ENCODE measurements around the gene CCDC192. TPM values are rescaled to one million over a fixed set of nuclear protein-coding genes. Genes with fewer than 3 reads are reported as not detected.

The CCDC192 gene
- total RNA-seq, 1 experiment from 2014 or later, result not detected

GRCh38 chr5:127985811-127986325 is 282.7 kb downstream of the CCDC192 start:
- Histone ChIP-seq H3K4me3 (ENCODE audit: low read depth, low read length, poor library complexity, severe bottlenecking) (no peak overlapping the region), H3K27ac (ENCODE audit: low read depth, low read length, poor library complexity, severe bottlenecking) (no peak overlapping the region), H3K9me3 (ENCODE audit: low read depth, low read length, poor library complexity, severe bottlenecking) (no peaks in the 10 kb centered on the region), H3K36me3 (ENCODE audit: insufficient read depth, low read length, poor library complexity, severe bottlenecking) (no peaks in the 10 kb centered on the region), H3K4me1 (ENCODE audit: insufficient read depth, low read length, poor library complexity, severe bottlenecking) (peaks cover 10% of the 10 kb centered on the region), H3K27me3 (replicated peaks; ENCODE audit: insufficient read depth, low read depth, low read length, poor library complexity) (no peaks in the 10 kb centered on the region)
- POLR2A ChIA-PET (ENCODE audit: low non-redundant PET), result no interaction called here
- CTCF ChIA-PET, result no interaction called here
- no peak for DNase-seq (ENCODE audit: low spot score)
- TF ChIP-seq EZH2 (IDR thresholded peaks at IDR 0.05; ENCODE audit: borderline replicate concordance, low read depth, low read length, poor library complexity, severe bottlenecking), result no peak
- TF ChIP-seq, protein P1, sequence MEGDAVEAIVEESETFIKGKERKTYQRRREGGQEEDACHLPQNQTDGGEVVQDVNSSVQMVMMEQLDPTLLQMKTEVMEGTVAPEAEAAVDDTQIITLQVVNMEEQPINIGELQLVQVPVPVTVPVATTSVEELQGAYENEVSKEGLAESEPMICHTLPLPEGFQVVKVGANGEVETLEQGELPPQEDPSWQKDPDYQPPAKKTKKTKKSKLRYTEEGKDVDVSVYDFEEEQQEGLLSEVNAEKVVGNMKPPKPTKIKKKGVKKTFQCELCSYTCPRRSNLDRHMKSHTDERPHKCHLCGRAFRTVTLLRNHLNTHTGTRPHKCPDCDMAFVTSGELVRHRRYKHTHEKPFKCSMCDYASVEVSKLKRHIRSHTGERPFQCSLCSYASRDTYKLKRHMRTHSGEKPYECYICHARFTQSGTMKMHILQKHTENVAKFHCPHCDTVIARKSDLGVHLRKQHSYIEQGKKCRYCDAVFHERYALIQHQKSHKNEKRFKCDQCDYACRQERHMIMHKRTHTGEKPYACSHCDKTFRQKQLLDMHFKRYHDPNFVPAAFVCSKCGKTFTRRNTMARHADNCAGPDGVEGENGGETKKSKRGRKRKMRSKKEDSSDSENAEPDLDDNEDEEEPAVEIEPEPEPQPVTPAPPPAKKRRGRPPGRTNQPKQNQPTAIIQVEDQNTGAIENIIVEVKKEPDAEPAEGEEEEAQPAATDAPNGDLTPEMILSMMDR (conservative IDR thresholded peaks at IDR 0.05; ENCODE audit: low read depth, low read length), result no peak
- no TSS peak for BruUV-seq (replicated peaks)
- intact Hi-C loops (cut with micrococcal nuclease; ENCODE audit: unreplicated experiment), result no loop called here

- intact Hi-C loops (cut with micrococcal nuclease; ENCODE audit: unreplicated experiment), result no loop called here
- CTCF ChIA-PET, result no interaction called here
- POLR2A ChIA-PET (ENCODE audit: low non-redundant PET), result no interaction called here
- Histone ChIP-seq H3K36me3 (ENCODE audit: insufficient read depth, low read length, poor library complexity, severe bottlenecking) (no peaks in the 10 kb centered on the region), H3K27ac (ENCODE audit: low read depth, low read length, poor library complexity, severe bottlenecking) (no peak overlapping the region), H3K27me3 (replicated peaks; ENCODE audit: insufficient read depth, low read depth, low read length, poor library complexity) (no peaks in the 10 kb centered on the region), H3K4me3 (ENCODE audit: low read depth, low read length, poor library complexity, severe bottlenecking) (no peak overlapping the region), H3K9me3 (ENCODE audit: low read depth, low read length, poor library complexity, severe bottlenecking) (no peaks in the 10 kb centered on the region), H3K4me1 (ENCODE audit: insufficient read depth, low read length, poor library complexity, severe bottlenecking) (peaks cover 10% of the 10 kb centered on the region)
- TF ChIP-seq, protein P1 (conservative IDR thresholded peaks at IDR 0.05; ENCODE audit: low read depth, low read length), result no peak
- no peak for TF ChIP-seq EZH2 (IDR thresholded peaks at IDR 0.05; ENCODE audit: borderline replicate concordance, low read depth, low read length, poor library complexity, severe bottlenecking)
- no TSS peak for BruUV-seq (replicated peaks)
- DNase-seq (ENCODE audit: low spot score), result no peak
Measured at GRCh38 chr5:127987354-127988145, 284.4 kb downstream of the CCDC192 start.

GRCh38 chr5:127988146-127988760 is 285.1 kb downstream of the CCDC192 start:
- H3K27ac ChIP-seq (ENCODE audit: low read depth, low read length, poor library complexity, severe bottlenecking), result no peak overlapping the region
- H3K4me3 ChIP-seq (ENCODE audit: low read depth, low read length, poor library complexity, severe bottlenecking), result no peak overlapping the region
- TF ChIP-seq, protein P1 (conservative IDR thresholded peaks at IDR 0.05; ENCODE audit: low read depth, low read length), result no peak
- no peak for TF ChIP-seq EZH2 (IDR thresholded peaks at IDR 0.05; ENCODE audit: borderline replicate concordance, low read depth, low read length, poor library complexity, severe bottlenecking)
- intact Hi-C loops (cut with micrococcal nuclease; ENCODE audit: unreplicated experiment), result no loop called here
- peak; percentile 72 for DNase-seq (ENCODE audit: low spot score)
- peaks cover 10% of the 10 kb centered on the region for H3K4me1 ChIP-seq (ENCODE audit: insufficient read depth, low read length, poor library complexity, severe bottlenecking)
- CTCF ChIA-PET, result no interaction called here
- no peaks in the 10 kb centered on the region for H3K27me3 ChIP-seq (replicated peaks; ENCODE audit: insufficient read depth, low read depth, low read length, poor library complexity)
- no TSS peak for BruUV-seq (replicated peaks)
- no peaks in the 10 kb centered on the region for H3K9me3 ChIP-seq (ENCODE audit: low read depth, low read length, poor library complexity, severe bottlenecking)
- POLR2A ChIA-PET (ENCODE audit: low non-redundant PET), result no interaction called here
- H3K36me3 ChIP-seq (ENCODE audit: insufficient read depth, low read length, poor library complexity, severe bottlenecking), result no peaks in the 10 kb centered on the region

Other genes with a start within 250 kb of the CCDC192 start
- 47.1 and 56.7 TPM in 2 replicates for gene PRRC1, start 185.8 kb upstream of the CCDC192 start, total RNA-seq (2021)
- not detected in 2 replicates for gene CTXN3, start 54.3 kb upstream of the CCDC192 start, total RNA-seq (2021)